Sciatic nerve (tissue), 2 donors: Measurements from ENCODE around the gene PVALEF. TPM values are rescaled to one million over a fixed set of nuclear protein-coding genes. Genes with fewer than 3 reads are reported as not detected.
"Not testable (repeated sequence)": the region's sequence is repeated elsewhere in the genome, so short reads cannot be mapped to it uniquely, and the experiment has no call there.

Experiments
- ATAC-seq: fragments of 200-7000 bp; cut with Tn5 transposase; one replicate; pipeline ENCODE4 v1.9.1; 2020; ENCODE audit warnings: mild to moderate bottlenecking, moderate library complexity
- DNase-seq: peaks from one replicate; pipeline ENCODE4 v3.0.0-alpha.2; 2020; ENCODE audit warnings: low spot score
- intact Hi-C: fragments of 100-400 bp; cut with DNase I; formaldehyde crosslinking; loops from one replicate; pipeline ENCODE4 v1.14.2; 2022
- microRNA-seq: library from miRNA; unstranded; fragments of <30 nt; microRNA quantifications from one replicate; pipeline ENCODE4 v1.2.0, GENCODE V29; 2020
- total RNA-seq: library from RNA; stranded (reverse); fragmentation: NEBNext Ultra II Directional; extraction: Animal tissue kit (Norgen Biotek cat#: 25700); gene quantifications from one replicate; pipeline ENCODE4 v1.2.1, GENCODE V29; 2021
- donor health status: DM: no; HTN: no; CAD: no.
- donor health status: DM: no; HTN: no; CAD: no.

Gene PVALEF
- total RNA-seq, 1 donor from 2014 or later: not detected

DNA sequence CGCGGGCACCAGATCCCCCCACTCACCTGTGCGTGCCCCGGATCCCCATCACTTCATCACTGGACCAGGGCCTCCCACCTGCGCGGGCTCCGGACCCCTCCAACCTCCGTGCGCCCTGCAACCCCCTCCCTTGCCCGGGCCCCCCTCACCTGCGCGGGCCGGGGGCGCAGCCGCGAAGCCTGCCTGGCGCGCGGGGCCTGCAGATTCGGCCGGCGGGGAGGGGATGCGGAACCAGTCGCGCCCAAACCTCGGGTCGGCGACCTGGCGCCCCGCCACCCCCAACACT lies 57.3 kb downstream of the PVALEF start:
- intact Hi-C loops: no loop called here
- DNase-seq (no peak), ATAC-seq (no peak)

GRCh38 chr17:81222906-81223761 lies 57.8 kb downstream of the PVALEF start, which contains the start of gene CEP131:
Gene CEP131 (minus strand): TSS chr17:81222965. CDS start chr17:81220056, 2,909 bp downstream.
- DNase-seq (peak; percentile 100), ATAC-seq (peak; percentile 99)
- intact Hi-C loops: no loop called here

DNA sequence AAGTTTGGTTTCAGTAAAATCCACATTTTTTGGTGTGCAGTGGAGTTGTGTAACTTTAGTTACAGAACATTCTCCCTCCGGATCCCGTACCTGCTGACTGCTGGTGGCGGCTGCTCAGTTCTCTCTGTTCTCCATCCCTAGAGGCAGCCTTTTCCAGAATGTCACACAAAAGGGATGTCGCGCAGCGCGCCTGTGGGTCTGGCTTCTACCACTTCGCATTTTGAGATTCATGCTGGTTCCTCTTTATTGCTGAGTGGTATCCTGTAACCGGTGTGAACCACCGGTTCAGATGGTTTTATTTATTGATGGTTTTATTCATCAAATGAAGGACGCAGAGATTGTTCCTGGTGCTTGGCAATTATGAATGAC lies 58.4 kb downstream of the PVALEF start:
- intact Hi-C loops: no loop called here
- peak; percentile 1 for ATAC-seq
- no peak for DNase-seq

DNA sequence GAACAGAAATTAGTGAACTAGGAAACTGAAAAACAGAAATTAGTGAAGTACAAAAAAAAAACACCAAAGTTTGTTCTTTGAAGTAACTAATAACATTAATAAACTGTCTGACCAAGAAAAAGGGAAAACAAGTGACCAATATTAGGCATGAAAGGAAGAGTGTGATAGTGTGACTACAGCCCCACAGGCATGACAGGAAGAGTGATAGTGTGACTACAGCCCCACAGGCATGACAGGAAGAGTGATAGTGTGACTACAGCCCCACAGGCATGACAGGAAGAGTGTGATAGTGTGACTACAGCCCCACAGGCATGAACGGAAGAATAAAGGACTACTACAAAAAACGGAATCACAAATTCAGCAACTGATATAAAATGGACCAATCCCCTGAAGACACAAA lies 62.3 kb downstream of the PVALEF start:
- ATAC-seq, DNase-seq, intact Hi-C loops: not testable (repeated sequence)

- no peak for DNase-seq
- ATAC-seq: peak; percentile 7
- intact Hi-C loops: no loop called here
Observed at GRCh38 chr17:81228420-81228819, 63.1 kb downstream of the PVALEF start.

GRCh38 chr17:81228834-81229665 lies 63.7 kb downstream of the PVALEF start:
- DNase-seq: no peak
- peak; percentile 7 for ATAC-seq
- intact Hi-C loops: no loop called here

DNA sequence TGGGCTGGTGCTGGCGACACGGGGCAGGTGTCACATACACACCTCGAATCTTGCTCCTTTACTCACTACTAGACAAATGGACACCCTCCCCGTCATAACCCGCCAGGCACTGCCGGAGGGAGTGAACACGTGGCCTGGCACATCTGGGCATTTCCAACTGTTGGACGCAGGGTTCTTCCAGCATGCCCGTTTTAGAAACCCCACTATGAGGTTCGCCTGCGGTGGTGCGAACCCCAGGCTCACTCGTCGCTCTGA lies 64.3 kb downstream of the PVALEF start:
- DNase-seq (no peak), ATAC-seq (no peak)
- intact Hi-C loops: no loop called here

GRCh38 chr17:81230043-81230820 lies 64.9 kb downstream of the PVALEF start:
- ATAC-seq (no peak), DNase-seq (no peak)
- intact Hi-C loops: no loop called here

DNA sequence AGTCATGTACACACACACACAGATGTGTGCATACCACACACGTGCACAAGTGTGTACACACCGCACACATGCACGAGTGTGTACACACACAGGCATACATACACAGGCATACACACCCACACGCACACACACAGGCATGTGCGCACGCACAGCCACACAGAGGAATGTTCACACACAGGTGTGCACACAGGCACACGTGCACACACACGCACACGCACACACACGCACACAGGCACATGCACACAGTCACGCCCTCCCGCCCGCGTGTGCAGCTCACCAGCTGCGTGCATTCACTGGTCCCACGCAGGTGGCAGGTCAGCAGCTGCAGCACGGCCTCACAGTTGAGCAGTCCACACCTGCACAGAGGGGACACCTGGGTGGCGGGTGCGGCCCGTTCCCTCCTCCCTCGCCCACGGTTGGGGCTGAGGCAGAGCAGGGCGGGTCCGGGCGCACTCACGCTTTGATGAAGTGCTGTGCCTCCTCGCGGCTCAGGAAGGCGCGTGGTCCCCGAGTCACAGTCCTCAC lies 65.9 kb downstream of the PVALEF start:
- intact Hi-C loops: no loop called here
- ATAC-seq: no peak
- no peak for DNase-seq

DNA sequence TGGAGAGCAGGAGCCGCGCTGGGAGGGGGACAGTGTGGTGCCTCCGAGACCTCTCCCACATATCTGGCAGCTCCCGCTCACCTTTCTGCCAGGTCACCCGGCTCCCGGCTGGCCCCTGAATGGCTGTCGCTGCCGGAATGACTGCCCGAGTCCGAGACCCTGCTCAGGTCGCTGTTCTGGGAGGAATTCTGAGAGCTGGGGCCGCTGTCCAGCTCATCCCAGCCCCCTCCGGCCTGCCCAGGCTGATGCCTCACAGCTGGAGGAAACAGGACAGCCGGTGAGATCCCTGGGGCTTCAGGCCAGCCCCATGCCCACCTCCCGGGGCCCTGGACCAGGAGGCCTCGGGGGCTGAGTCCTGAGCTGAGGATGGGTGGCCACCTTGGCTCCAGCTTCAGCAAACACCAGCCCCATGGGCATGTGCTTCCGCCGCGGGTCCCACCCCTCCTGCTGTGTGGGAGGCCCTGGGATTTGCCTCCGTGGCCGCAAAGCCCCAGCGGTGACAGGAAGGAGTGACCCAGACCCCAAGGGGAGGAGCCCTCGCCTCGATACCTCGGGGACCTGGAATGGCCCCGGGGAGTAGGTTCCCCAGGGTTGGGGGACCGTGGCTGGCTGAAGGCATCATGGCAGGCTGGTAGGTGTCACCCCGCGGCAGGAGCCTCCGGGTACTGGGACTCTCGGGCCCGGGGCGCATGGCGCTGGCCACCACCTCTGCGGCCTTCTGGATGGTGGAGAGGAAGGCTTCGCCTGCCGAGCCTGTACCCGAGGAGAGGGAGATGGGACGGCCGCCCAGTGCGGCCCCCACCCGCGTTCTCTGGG lies 66.7 kb downstream of the PVALEF start:
- ATAC-seq: no peak
- intact Hi-C loops: no loop called here
- no peak for DNase-seq

Small RNA genes within 50 kb of the gene (microRNA-seq; reads per million reads assigned to microRNA genes)
- 2.5 reads per million for gene MIR1250
- gene MIR3065: not detected
- gene MIR338: not detected
- not detected for gene MIR657

Other genes with a start within 250 kb of the PVALEF start
- 26.8 TPM for gene CHMP6, start 173.7 kb upstream of the PVALEF start, total RNA-seq
- 50.9 TPM for gene BAIAP2, start 130.4 kb upstream of the PVALEF start, total RNA-seq
- 440 TPM for gene AATK, start 714 bp downstream of the PVALEF start, total RNA-seq
- gene CEP131, start 57.5 kb downstream of the PVALEF start, total RNA-seq: 10.1 TPM
- 38.1 TPM for gene TEPSIN, start 73.5 kb downstream of the PVALEF start, total RNA-seq
- gene NDUFAF8, start 73.8 kb downstream of the PVALEF start, total RNA-seq: 37.4 TPM
- gene SLC38A10, start 129.8 kb downstream of the PVALEF start, total RNA-seq: 61.6 TPM
- gene BAHCC1, start 229.9 kb downstream of the PVALEF start, total RNA-seq: 47.8 TPM